Natural killer cell (primary cell): Measurements from ENCODE around the gene ASTN2. TPM values are rescaled to one million over a fixed set of nuclear protein-coding genes. Genes with fewer than 3 reads are reported as not detected.

ENCODE experiments used
- ATAC-seq, 3 donors: fragments of 150-1000 bp in 2 of 3; fragments of 200-7000 bp in 1 of 3; cut with Tn5 transposase; 1 replicate in 1 of 3; 2 replicates in 2 of 3; pipeline ENCODE4 v1.10.0; 2021; ENCODE audit warnings: mild to moderate bottlenecking in 2 of 3, moderate library complexity in 2 of 3
- DNase-seq, 2 donors: peaks; one replicate each; pipeline versions ENCODE4 v3.0.0 to v3.0.0-alpha.2; 2013 to 2021; ENCODE audit warnings: mixed read lengths in 1 of 2
- H3K27ac ChIP-seq: one replicate; pipeline ENCODE4 v1.5.1; 2013; ENCODE audit warnings: mild to moderate bottlenecking, low read length
- H3K27me3 ChIP-seq: one replicate; pipeline ENCODE4 v1.6.1; 2013; ENCODE audit warnings: low read length; ENCODE audit not compliant: control insufficient read depth, insufficient read depth
- H3K36me3 ChIP-seq: one replicate; pipeline ENCODE4 v1.6.1; 2013; ENCODE audit warnings: low read length; ENCODE audit not compliant: control insufficient read depth, insufficient read depth
- H3K4me1 ChIP-seq: one replicate; pipeline ENCODE4 v1.6.1; 2013; ENCODE audit warnings: low read length; ENCODE audit not compliant: control insufficient read depth, insufficient read depth
- H3K4me3 ChIP-seq: one replicate; pipeline ENCODE4 v1.5.1; 2013; ENCODE audit warnings: low read length
- H3K9me3 ChIP-seq: one replicate; pipeline ENCODE4 v1.6.1; 2013; ENCODE audit warnings: low read length; ENCODE audit not compliant: control insufficient read depth, insufficient read depth
- H3K27ac Mint-ChIP-seq, 2 donors: one replicate each; pipeline ENCODE4 v1.8.0; 2022; ENCODE audit warnings: mild to moderate bottlenecking in 2 of 2, mixed read lengths in 2 of 2, moderate library complexity in 1 of 2
- H3K27me3 Mint-ChIP-seq, 2 donors: one replicate each; pipeline ENCODE4 v1.8.0; 2022; ENCODE audit warnings: low read depth in 2 of 2, mixed read lengths in 2 of 2
- H3K36me3 Mint-ChIP-seq: one replicate; pipeline ENCODE4 v1.8.0; 2022; ENCODE audit warnings: mixed read lengths
- H3K4me1 Mint-ChIP-seq, 2 donors: one replicate each; pipeline ENCODE4 v1.8.0; 2022; ENCODE audit warnings: mixed read lengths in 2 of 2
- H3K4me3 Mint-ChIP-seq: one replicate; pipeline ENCODE4 v1.8.0; 2022; ENCODE audit warnings: mild to moderate bottlenecking, moderate library complexity, mixed read lengths
- H3K9me3 Mint-ChIP-seq, 2 donors: one replicate each; pipeline ENCODE4 v1.8.0; 2022; ENCODE audit warnings: mixed read lengths in 2 of 2
- CTCF ChIP-seq: fragments of 200-600 bp; IDR thresholded peaks from one replicate; pipeline ENCODE4 v1.8.0; 2022; ENCODE audit warnings: antibody characterized with exemption
- WGBS: methylation state at CpG from one replicate; pipeline ENCODE4 v1.1.7; 2013; ENCODE audit warnings: missing lambda C conversion rate; ENCODE audit not compliant: insufficient coverage; 5-methylcytosine and 5-hydroxymethylcytosine counted together
- intact Hi-C: fragments of 100-400 bp; cut with micrococcal nuclease; formaldehyde crosslinking; loops from one replicate; pipeline ENCODE4 v1.14.2; 2022
- total RNA-seq, 4 donors: library from RNA; stranded (reverse); fragments of 120-200 nt in 1 of 4; gene quantifications; one replicate each; pipeline versions ENCODE4 v1.2.3 to v1.2.4, GENCODE V29; 2013 to 2022

The ASTN2 gene
- total RNA-seq, 3 donors from 2014 or later (not counting 1 experiment from before 2014, with no cell fraction given) = 3.0 to 3.5 (median 3.2) TPM

- Histone ChIP-seq H3K27me3 (no peaks in the 10 kb centered on the region), H3K27ac (no peak overlapping the region), H3K4me3 (no peak overlapping the region), H3K4me1 (no peaks in the 10 kb centered on the region), H3K9me3 (no peaks in the 10 kb centered on the region), H3K36me3 (no peaks in the 10 kb centered on the region)
- no CpG with 5 or more reads among the region's 2 CpGs for WGBS
- no peak overlapping the region for H3K27ac Mint-ChIP-seq
- H3K36me3 Mint-ChIP-seq = no peaks in the 10 kb centered on the region
- no peak for DNase-seq
- H3K27me3 Mint-ChIP-seq = no peaks in the 10 kb centered on the region
- no peak for ATAC-seq
- no peaks in the 10 kb centered on the region for H3K4me1 Mint-ChIP-seq
- no peak for TF ChIP-seq CTCF
- peaks cover 0 to 2% of the 10 kb centered on the region in 2 donors for H3K9me3 Mint-ChIP-seq
- H3K4me3 Mint-ChIP-seq = no peak overlapping the region
- intact Hi-C loops = no loop called here
Observed at GRCh38 chr9:116627433-116627832, 787.4 kb downstream of the ASTN2 start.

- H3K27ac Mint-ChIP-seq = no peak overlapping the region
- H3K27me3 Mint-ChIP-seq = no peaks in the 10 kb centered on the region
- H3K27ac ChIP-seq = no peak overlapping the region
- no peak overlapping the region for H3K4me3 Mint-ChIP-seq
- H3K9me3 ChIP-seq = no peaks in the 10 kb centered on the region
- intact Hi-C loops = no loop called here
- no peaks in the 10 kb centered on the region for H3K27me3 ChIP-seq
- no peak for DNase-seq
- 88% methylated on average over 3 of the region's 3 CpGs for WGBS
- H3K36me3 Mint-ChIP-seq = no peaks in the 10 kb centered on the region
- H3K4me1 ChIP-seq = no peaks in the 10 kb centered on the region
- ATAC-seq = no peak
- TF ChIP-seq CTCF = no peak
- H3K36me3 ChIP-seq = no peaks in the 10 kb centered on the region
- H3K9me3 Mint-ChIP-seq = peaks cover 0 to 2% of the 10 kb centered on the region in 2 donors
- H3K4me3 ChIP-seq = no peak overlapping the region
- H3K4me1 Mint-ChIP-seq = no peaks in the 10 kb centered on the region
Observed at GRCh38 chr9:116626762-116627161, 788.1 kb downstream of the ASTN2 start.

GRCh38 chr9:116623715-116624114 lies 791.1 kb downstream of the ASTN2 start:
- intact Hi-C loops = no loop called here

More at GRCh38 chr9:116623715-116624114, 791.1 kb downstream of the ASTN2 start:
- Histone ChIP-seq H3K27ac (no peak overlapping the region), H3K27me3 (no peaks in the 10 kb centered on the region), H3K36me3 (no peaks in the 10 kb centered on the region), H3K4me3 (no peak overlapping the region), H3K4me1 (no peaks in the 10 kb centered on the region), H3K9me3 (no peaks in the 10 kb centered on the region)
- H3K9me3 Mint-ChIP-seq = no peaks in the 10 kb centered on the region
- no peak for TF ChIP-seq CTCF
- no peaks in the 10 kb centered on the region for H3K4me1 Mint-ChIP-seq
- WGBS = 94% methylated on average over 4 of the region's 4 CpGs
- ATAC-seq (no peak), DNase-seq (no peak)
- no peak overlapping the region for H3K27ac Mint-ChIP-seq
- no peak overlapping the region for H3K4me3 Mint-ChIP-seq
- no peaks in the 10 kb centered on the region for H3K27me3 Mint-ChIP-seq
- H3K36me3 Mint-ChIP-seq = no peaks in the 10 kb centered on the region
